Cardiac muscle cell (in vitro differentiated cells and primary cell): ENCODE results near the gene THSD7A. TPM values are rescaled to one million over a fixed set of nuclear protein-coding genes. Genes with fewer than 3 reads are reported as not detected.

Experiments
- DNase-seq, 2 donors: peaks; one replicate each; pipeline versions ENCODE4 v3.0.0 to v3.0.0-alpha.2; 2010 to 2017; ENCODE audit warnings: low read depth in 1 of 2, low spot score in 1 of 2
- H3K27ac ChIP-seq: fragments of 200-600 bp; sonication (generic); 2 replicates; pipeline ENCODE4 v1.5.1; 2016
- H3K27me3 ChIP-seq: fragments of 200-600 bp; sonication (generic); 2 replicates; pipeline ENCODE4 v1.6.0; 2016; ENCODE audit warnings: control low read depth
- H3K36me3 ChIP-seq: fragments of 200-600 bp; sonication (generic); 2 replicates; pipeline ENCODE4 v1.5.1; 2016; ENCODE audit warnings: control low read depth
- H3K4me1 ChIP-seq: fragments of 200-600 bp; sonication (generic); 2 replicates; pipeline ENCODE4 v1.8.1; 2017; ENCODE audit warnings: low read depth, mild to moderate bottlenecking, mixed run types
- H3K4me3 ChIP-seq: fragments of 200-600 bp; sonication (generic); 2 replicates; pipeline ENCODE4 v1.5.1; 2016; ENCODE audit warnings: mild to moderate bottlenecking
- H3K9me3 ChIP-seq: fragments of 200-600 bp; sonication (generic); 2 replicates; pipeline ENCODE4 v1.5.1; 2017; ENCODE audit warnings: low read depth, mild to moderate bottlenecking, control low read depth
- CTCF ChIP-seq: IDR thresholded peaks from 2 replicates; pipeline ENCODE4 v1.5.1; 2012; ENCODE audit warnings: low read depth, mild to moderate bottlenecking, low read length
- polyA plus RNA-seq: library from polyadenylated mRNA; unstranded; fragments of >200 nt; fragmentation: Nextera tagmentation; extraction: Ambion mirVana; gene quantifications from 2 replicates; pipeline ENCODE4 v1.2.1, GENCODE V29; 2016
- total RNA-seq: library from RNA; depleted of rRNA; stranded (reverse); fragments of >200 nt; gene quantifications from 2 replicates; pipeline ENCODE4 v1.2.3, GENCODE V29; 2016

Gene THSD7A
- total and polyA plus RNA-seq, 2 experiments from 2014 or later = 1.5 to 3.7 TPM

DNA sequence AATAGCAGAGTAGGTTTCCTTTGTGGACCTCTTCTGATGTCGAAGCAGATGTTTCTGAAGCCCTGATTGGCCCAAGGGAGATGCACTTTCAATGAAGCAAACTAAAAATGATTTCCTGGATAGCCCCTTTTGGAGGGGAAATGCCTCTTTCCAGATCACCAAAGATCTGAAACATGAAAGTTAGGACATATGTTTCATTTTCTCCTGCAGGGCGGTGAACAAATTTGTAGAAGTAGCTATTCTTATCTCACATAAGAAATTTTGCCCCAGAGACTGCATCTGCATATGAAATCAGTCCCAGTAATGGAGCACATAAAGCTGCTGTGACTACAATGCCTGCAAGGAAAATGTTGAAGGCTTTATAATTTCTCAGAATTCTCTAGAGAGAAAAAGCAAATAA lies 56.0 kb downstream of the THSD7A start:
- H3K4me3 ChIP-seq = no peak overlapping the region
- H3K9me3 ChIP-seq = no peaks in the 10 kb centered on the region
- no peaks in the 10 kb centered on the region for H3K27me3 ChIP-seq
- no peak overlapping the region for H3K27ac ChIP-seq
- H3K4me1 ChIP-seq = no peaks in the 10 kb centered on the region
- no peaks in the 10 kb centered on the region for H3K36me3 ChIP-seq
- DNase-seq = no peak
- no peak for TF ChIP-seq CTCF

DNA sequence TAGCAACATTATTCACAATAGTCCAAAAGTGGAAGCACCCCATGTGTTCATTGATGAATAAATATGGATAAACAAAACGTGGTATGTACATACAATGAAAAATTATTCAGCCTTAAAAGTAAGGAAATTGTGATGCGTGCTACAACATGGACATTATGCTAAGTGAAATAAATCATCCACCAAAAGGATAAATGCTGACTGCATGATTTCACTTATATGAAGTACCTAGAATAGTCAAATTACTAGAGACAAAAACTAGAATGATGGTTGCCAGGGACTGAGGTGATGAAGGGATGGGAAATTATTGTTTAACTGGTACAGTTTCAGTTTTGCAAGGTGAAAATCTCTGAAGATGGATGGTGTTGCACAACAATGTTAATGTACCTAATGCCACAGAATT lies 56.6 kb downstream of the THSD7A start:
- H3K27me3 ChIP-seq = no peaks in the 10 kb centered on the region
- DNase-seq = no peak
- H3K36me3 ChIP-seq = no peaks in the 10 kb centered on the region
- H3K4me3 ChIP-seq = no peak overlapping the region
- TF ChIP-seq CTCF = no peak
- H3K4me1 ChIP-seq = no peaks in the 10 kb centered on the region
- no peaks in the 10 kb centered on the region for H3K9me3 ChIP-seq
- no peak overlapping the region for H3K27ac ChIP-seq

DNA sequence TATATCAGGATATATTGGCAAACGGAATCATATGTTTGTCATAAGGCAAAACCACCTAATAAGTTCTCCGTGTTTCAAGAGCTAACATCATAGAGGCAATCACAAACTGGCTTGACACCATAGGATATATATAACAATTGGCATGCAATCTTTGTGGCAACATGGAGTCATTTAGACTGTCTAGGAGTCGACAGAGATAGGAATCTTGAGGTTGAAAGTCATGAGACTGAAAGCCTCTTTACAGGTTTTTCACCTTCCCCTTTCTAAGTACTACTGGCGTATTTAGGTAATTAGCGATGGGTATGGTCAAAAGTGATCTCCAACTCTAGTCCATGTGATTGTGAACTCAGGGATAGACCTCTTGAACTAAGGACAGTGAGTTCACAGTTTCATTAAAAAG lies 63.7 kb downstream of the THSD7A start:
- no peak for DNase-seq
- no peaks in the 10 kb centered on the region for H3K36me3 ChIP-seq
- H3K4me3 ChIP-seq = no peak overlapping the region
- no peaks in the 10 kb centered on the region for H3K9me3 ChIP-seq
- no peaks in the 10 kb centered on the region for H3K4me1 ChIP-seq
- no peak overlapping the region for H3K27ac ChIP-seq
- H3K27me3 ChIP-seq = no peaks in the 10 kb centered on the region
- TF ChIP-seq CTCF = no peak

GRCh38 chr7:11767148-11767547 lies 64.8 kb downstream of the THSD7A start:
- DNase-seq = peak in 1 of 2 donors; percentile 4
- Histone ChIP-seq H3K4me3 (no peak overlapping the region), H3K4me1 (no peaks in the 10 kb centered on the region), H3K27ac (no peak overlapping the region), H3K36me3 (no peaks in the 10 kb centered on the region), H3K9me3 (no peaks in the 10 kb centered on the region), H3K27me3 (no peaks in the 10 kb centered on the region)
- no peak for TF ChIP-seq CTCF

DNA sequence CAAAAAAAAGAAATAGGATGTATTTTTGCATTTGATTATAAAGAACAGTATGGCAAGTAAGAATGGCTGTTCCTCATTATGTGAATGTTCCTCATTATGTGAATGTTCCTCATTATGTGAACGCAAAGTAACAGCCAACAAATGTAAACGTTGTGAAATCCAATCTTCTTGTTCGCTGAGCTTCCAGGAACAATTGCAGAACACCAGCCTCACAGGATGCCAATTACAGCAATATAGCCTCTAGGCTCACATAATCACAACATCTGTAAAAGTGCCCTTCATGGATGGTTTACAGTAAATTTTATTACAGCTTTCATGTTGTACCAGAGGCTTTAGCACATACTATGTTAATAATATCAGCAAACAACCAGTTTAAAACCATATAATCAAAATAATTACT lies 71.6 kb downstream of the THSD7A start:
- no peaks in the 10 kb centered on the region for H3K9me3 ChIP-seq
- no peak for TF ChIP-seq CTCF

GRCh38 chr7:11758627-11759111 lies 73.3 kb downstream of the THSD7A start:
- Histone ChIP-seq H3K4me3 (no peak overlapping the region), H3K4me1 (no peaks in the 10 kb centered on the region), H3K27ac (no peak overlapping the region), H3K36me3 (no peaks in the 10 kb centered on the region), H3K9me3 (no peaks in the 10 kb centered on the region), H3K27me3 (no peaks in the 10 kb centered on the region)
- no peak for TF ChIP-seq CTCF
- DNase-seq = peak in 1 of 2 donors; percentile 67

More for the DNA sequence above, 71.6 kb downstream of the THSD7A start:
- peak in 1 of 2 donors; percentile 21 for DNase-seq
- no peak overlapping the region for H3K27ac ChIP-seq
- H3K27me3 ChIP-seq = no peaks in the 10 kb centered on the region
- H3K4me1 ChIP-seq = no peaks in the 10 kb centered on the region
- no peak overlapping the region for H3K4me3 ChIP-seq
- no peaks in the 10 kb centered on the region for H3K36me3 ChIP-seq
